HG02623 (cell line): Measurements from ENCODE around the gene BLACAT1.
"Not testable (repeated sequence)": the region's sequence is repeated elsewhere in the genome, so short reads cannot be mapped to it uniquely, and the experiment has no call there.

ENCODE experiments used
- ATAC-seq: cut with Tn5 transposase; IDR thresholded peaks from one replicate; pipeline ENCODE4 v1.9.1; 2021; ENCODE audit warnings: moderate library complexity; ENCODE audit not compliant: unreplicated experiment

BLACAT1 gene

GRCh38 chr1:205442051-205442725 is 13.7 kb downstream of the BLACAT1 start:
- no peak for ATAC-seq

- ATAC-seq = no peak
Measured at GRCh38 chr1:205441716-205442050, 14.2 kb downstream of the BLACAT1 start.

- no peak for ATAC-seq
Measured at GRCh38 chr1:205441318-205441633, 14.6 kb downstream of the BLACAT1 start.

- no peak for ATAC-seq
Measured at GRCh38 chr1:205440476-205441317, 15.1 kb downstream of the BLACAT1 start.

GRCh38 chr1:205440121-205440475 is 15.7 kb downstream of the BLACAT1 start:
- ATAC-seq = no peak

- no peak for ATAC-seq
Measured at GRCh38 chr1:205438213-205439158, 17.4 kb downstream of the BLACAT1 start.

- no peak for ATAC-seq
Measured at GRCh38 chr1:205437570-205437969, 18.3 kb downstream of the BLACAT1 start.

GRCh38 chr1:205436776-205437410 is 19.0 kb downstream of the BLACAT1 start:
- ATAC-seq = no peak

GRCh38 chr1:205435578-205436573 is 20.0 kb downstream of the BLACAT1 start:
- ATAC-seq = no peak

- ATAC-seq = no peak
Measured at GRCh38 chr1:205434738-205435137, 21.1 kb downstream of the BLACAT1 start.

- ATAC-seq = not testable (repeated sequence)
Measured at GRCh38 chr1:205432692-205433091, 23.2 kb downstream of the BLACAT1 start.

- no peak for ATAC-seq
Measured at GRCh38 chr1:205432116-205432515, 23.7 kb downstream of the BLACAT1 start.

GRCh38 chr1:205430696-205431305 is 25.0 kb downstream of the BLACAT1 start:
- ATAC-seq = no peak

GRCh38 chr1:205429762-205430695 is 25.8 kb downstream of the BLACAT1 start:
- ATAC-seq = no peak

GRCh38 chr1:205424901-205425600 is 30.8 kb downstream of the BLACAT1 start:
- no peak for ATAC-seq

- ATAC-seq = no peak
Measured at GRCh38 chr1:205423814-205424399, 31.9 kb downstream of the BLACAT1 start.

GRCh38 chr1:205422993-205423642 is 32.7 kb downstream of the BLACAT1 start:
- no peak for ATAC-seq
